SU-DHL-6 (cell line): ENCODE results near the gene SULT2B1.

ENCODE experiments used
- EZH2phosphoT487 ChIP-seq: fragments of 200-600 bp; sonication (generic), shearing (Covaris generic); conservative IDR thresholded peaks from 2 replicates; pipeline ENCODE4 v1.6.1; 2018; ENCODE audit warnings: mild to moderate bottlenecking, antibody characterized with exemption, low read length, moderate library complexity, mixed read lengths
- TF ChIP-seq, protein P1 (sequence below): fragments of 200-600 bp; sonication (generic); IDR thresholded peaks from one replicate; pipeline ENCODE4 v1.5.1; 2017; ENCODE audit warnings: antibody characterized with exemption, mild to moderate bottlenecking, low read length, moderate library complexity; ENCODE audit not compliant: insufficient read depth, poor library complexity, severe bottlenecking

DNA sequence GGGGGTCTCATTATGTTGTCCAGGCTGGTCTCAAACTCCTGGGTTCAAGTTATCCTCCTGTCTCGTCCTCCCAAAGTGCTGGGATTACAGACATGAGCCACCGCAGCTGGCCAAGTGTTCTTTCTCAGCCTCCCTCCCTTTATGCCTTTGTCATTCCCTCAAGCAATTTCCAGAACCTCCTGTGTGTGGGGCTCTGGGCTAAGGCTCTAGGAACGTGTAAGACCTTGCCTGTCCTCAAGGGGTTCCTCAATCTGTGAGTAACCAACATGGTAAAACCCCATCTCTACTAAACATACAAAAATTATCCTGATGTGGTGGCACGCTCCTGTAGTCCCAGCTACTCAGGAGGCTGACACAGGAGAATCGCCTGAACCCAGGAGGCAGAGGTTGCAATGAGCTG lies 39.0 kb downstream of the SULT2B1 start:
- TF ChIP-seq, protein P1, sequence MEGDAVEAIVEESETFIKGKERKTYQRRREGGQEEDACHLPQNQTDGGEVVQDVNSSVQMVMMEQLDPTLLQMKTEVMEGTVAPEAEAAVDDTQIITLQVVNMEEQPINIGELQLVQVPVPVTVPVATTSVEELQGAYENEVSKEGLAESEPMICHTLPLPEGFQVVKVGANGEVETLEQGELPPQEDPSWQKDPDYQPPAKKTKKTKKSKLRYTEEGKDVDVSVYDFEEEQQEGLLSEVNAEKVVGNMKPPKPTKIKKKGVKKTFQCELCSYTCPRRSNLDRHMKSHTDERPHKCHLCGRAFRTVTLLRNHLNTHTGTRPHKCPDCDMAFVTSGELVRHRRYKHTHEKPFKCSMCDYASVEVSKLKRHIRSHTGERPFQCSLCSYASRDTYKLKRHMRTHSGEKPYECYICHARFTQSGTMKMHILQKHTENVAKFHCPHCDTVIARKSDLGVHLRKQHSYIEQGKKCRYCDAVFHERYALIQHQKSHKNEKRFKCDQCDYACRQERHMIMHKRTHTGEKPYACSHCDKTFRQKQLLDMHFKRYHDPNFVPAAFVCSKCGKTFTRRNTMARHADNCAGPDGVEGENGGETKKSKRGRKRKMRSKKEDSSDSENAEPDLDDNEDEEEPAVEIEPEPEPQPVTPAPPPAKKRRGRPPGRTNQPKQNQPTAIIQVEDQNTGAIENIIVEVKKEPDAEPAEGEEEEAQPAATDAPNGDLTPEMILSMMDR: no peak
- no peak for TF ChIP-seq EZH2phosphoT487
